Neural crest cell (in vitro differentiated cells): Measurements from ENCODE around the gene DSE. TPM values are rescaled to one million over a fixed set of nuclear protein-coding genes. Genes with fewer than 3 reads are reported as not detected.

ENCODE experiments used
- DNase-seq: peaks from one replicate; pipeline ENCODE4 v3.0.0; 2021; ENCODE audit warnings: low read depth, mixed read lengths, low spot score
- H3K27ac Mint-ChIP-seq: one replicate; pipeline ENCODE4 v1.8.0; 2021; ENCODE audit warnings: mild to moderate bottlenecking, mixed read lengths; ENCODE audit not compliant: unreplicated experiment
- H3K27me3 Mint-ChIP-seq: 2 replicates; pipeline ENCODE4 v1.8.0; 2021; ENCODE audit warnings: low read depth, mild to moderate bottlenecking, mixed read lengths
- H3K36me3 Mint-ChIP-seq: 2 replicates; pipeline ENCODE4 v1.8.0; 2021; ENCODE audit warnings: low read depth, mild to moderate bottlenecking, mixed read lengths
- H3K4me1 Mint-ChIP-seq: 2 replicates; pipeline ENCODE4 v1.8.0; 2021; ENCODE audit warnings: mixed read lengths
- H3K4me3 Mint-ChIP-seq: one replicate; pipeline ENCODE4 v1.8.0; 2021; ENCODE audit warnings: mild to moderate bottlenecking, mixed read lengths
- H3K9me3 Mint-ChIP-seq: 2 replicates; pipeline ENCODE4 v1.8.0; 2021; ENCODE audit warnings: mixed read lengths
- CTCF ChIP-seq: fragments of 200-600 bp; sonication (generic); conservative IDR thresholded peaks from 2 replicates; pipeline ENCODE4 v1.5.0; 2021; ENCODE audit warnings: antibody characterized with exemption, mild to moderate bottlenecking
- total RNA-seq: library from RNA; stranded (reverse); gene quantifications from 2 replicates; pipeline ENCODE4 v1.2.1, GENCODE V29; 2021

DSE gene
- total RNA-seq, 1 donor from 2014 or later, result 21.0 TPM

- Mint-ChIP-seq H3K9me3 (peaks cover 2% of the 10 kb centered on the region), H3K4me3 (no peak overlapping the region), H3K4me1 (peaks cover 8% of the 10 kb centered on the region), H3K27me3 (peaks cover 62% of the 10 kb centered on the region), H3K36me3 (no peaks in the 10 kb centered on the region), H3K27ac (no peak overlapping the region)
- no peak for TF ChIP-seq CTCF
- DNase-seq, result no peak
Measured at GRCh38 chr6:116463301-116463700, 92.6 kb downstream of the DSE start.

GRCh38 chr6:116465246-116465645, 94.5 kb downstream of the DSE start:
- TF ChIP-seq CTCF, result no peak
- Mint-ChIP-seq H3K4me1 (peaks cover 8% of the 10 kb centered on the region), H3K9me3 (peaks cover 2% of the 10 kb centered on the region), H3K36me3 (no peaks in the 10 kb centered on the region), H3K27me3 (peaks cover 50% of the 10 kb centered on the region), H3K4me3 (no peak overlapping the region), H3K27ac (no peak overlapping the region)
- no peak for DNase-seq

GRCh38 chr6:116467096-116467495, 96.3 kb downstream of the DSE start:
- no peak overlapping the region for H3K27ac Mint-ChIP-seq
- no peak overlapping the region for H3K4me3 Mint-ChIP-seq
- H3K27me3 Mint-ChIP-seq, result peaks cover 33% of the 10 kb centered on the region
- H3K9me3 Mint-ChIP-seq, result no peaks in the 10 kb centered on the region
- no peak for TF ChIP-seq CTCF
- DNase-seq, result no peak
- no peaks in the 10 kb centered on the region for H3K36me3 Mint-ChIP-seq
- peaks cover 5% of the 10 kb centered on the region for H3K4me1 Mint-ChIP-seq

GRCh38 chr6:116467514-116467913, 96.8 kb downstream of the DSE start:
- no peak overlapping the region for H3K4me3 Mint-ChIP-seq
- TF ChIP-seq CTCF, result no peak
- no peak overlapping the region for H3K27ac Mint-ChIP-seq
- no peaks in the 10 kb centered on the region for H3K9me3 Mint-ChIP-seq
- peaks cover 4% of the 10 kb centered on the region for H3K4me1 Mint-ChIP-seq
- peaks cover 31% of the 10 kb centered on the region for H3K27me3 Mint-ChIP-seq
- no peak for DNase-seq
- no peaks in the 10 kb centered on the region for H3K36me3 Mint-ChIP-seq

- Mint-ChIP-seq H3K4me1 (no peaks in the 10 kb centered on the region), H3K27ac (no peak overlapping the region), H3K27me3 (peaks cover 23% of the 10 kb centered on the region), H3K36me3 (no peaks in the 10 kb centered on the region), H3K9me3 (no peaks in the 10 kb centered on the region), H3K4me3 (no peak overlapping the region)
- DNase-seq, result no peak
- TF ChIP-seq CTCF, result no peak
Measured at GRCh38 chr6:116468293-116468692, 97.5 kb downstream of the DSE start.

GRCh38 chr6:116471531-116471930, 100.8 kb downstream of the DSE start:
- H3K4me3 Mint-ChIP-seq, result no peak overlapping the region
- no peaks in the 10 kb centered on the region for H3K4me1 Mint-ChIP-seq
- H3K36me3 Mint-ChIP-seq, result no peaks in the 10 kb centered on the region
- TF ChIP-seq CTCF, result no peak
- peaks cover 3% of the 10 kb centered on the region for H3K27me3 Mint-ChIP-seq
- DNase-seq, result no peak
- H3K9me3 Mint-ChIP-seq, result no peaks in the 10 kb centered on the region
- H3K27ac Mint-ChIP-seq, result no peak overlapping the region
